ENCODE results near the gene SRRT.
"Not testable (repeated sequence)": the region's sequence is repeated elsewhere in the genome, so short reads cannot be mapped to it uniquely, and the experiment has no call there.

The SRRT gene

DNA sequence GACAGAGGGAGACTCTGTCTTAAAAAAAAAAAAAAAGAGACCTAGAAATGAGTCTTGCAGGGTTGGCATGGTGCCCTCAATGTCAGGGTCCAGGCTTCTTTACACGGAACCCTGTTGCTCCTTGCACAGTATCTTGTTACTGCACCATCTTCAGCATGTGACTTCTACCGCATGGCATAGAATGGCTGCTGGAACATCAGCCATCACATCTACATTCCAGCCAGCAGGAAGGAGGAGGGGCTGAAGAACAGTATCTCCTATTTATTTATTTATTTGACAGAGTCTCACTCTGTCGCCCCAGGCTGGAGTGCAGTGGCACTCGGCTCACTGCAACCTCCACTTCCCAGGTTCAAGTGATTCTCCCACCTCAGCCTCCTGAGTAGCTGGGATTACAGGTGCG lies 24.5 kb downstream of the SRRT start:
- no peak for DNase-seq
- TF ChIP-seq POLR2A (IDR thresholded peaks at IDR 0.05; ENCODE audit: low read length) (no peak), GATA1 (IDR thresholded peaks at IDR 0.05; ENCODE audit: low read depth, low read length) (no peak)

DNA sequence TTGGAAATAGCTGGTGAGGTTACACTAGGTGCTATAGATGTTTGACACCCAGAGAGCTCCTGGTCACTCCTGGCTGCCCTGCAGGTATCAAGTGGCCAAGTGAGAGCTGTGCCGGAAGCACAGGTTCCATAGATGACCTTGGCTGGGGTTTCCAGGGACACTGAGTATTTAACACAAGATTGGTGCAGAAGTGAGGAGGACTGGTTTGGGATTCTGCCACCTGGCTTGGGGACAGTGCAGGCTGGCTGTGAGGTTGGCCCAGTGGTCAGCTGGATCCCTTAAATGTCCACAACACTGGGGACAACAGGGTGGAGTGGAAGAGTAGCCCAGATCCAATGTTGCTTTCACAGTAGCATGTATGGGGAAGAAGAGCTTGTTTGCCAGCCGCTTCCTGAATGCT lies 26.1 kb downstream of the SRRT start:
- TF ChIP-seq POLR2A (IDR thresholded peaks at IDR 0.05; ENCODE audit: low read length) (no peak), GATA1 (IDR thresholded peaks at IDR 0.05; ENCODE audit: low read depth, low read length) (no peak)
- DNase-seq = no peak

GRCh38 chr7:100901921-100902332 lies 27.0 kb downstream of the SRRT start:
- TF ChIP-seq GATA1 (IDR thresholded peaks at IDR 0.05; ENCODE audit: low read depth, low read length) (no peak), POLR2A (IDR thresholded peaks at IDR 0.05; ENCODE audit: low read length) (no peak)
- DNase-seq = no peak

DNA sequence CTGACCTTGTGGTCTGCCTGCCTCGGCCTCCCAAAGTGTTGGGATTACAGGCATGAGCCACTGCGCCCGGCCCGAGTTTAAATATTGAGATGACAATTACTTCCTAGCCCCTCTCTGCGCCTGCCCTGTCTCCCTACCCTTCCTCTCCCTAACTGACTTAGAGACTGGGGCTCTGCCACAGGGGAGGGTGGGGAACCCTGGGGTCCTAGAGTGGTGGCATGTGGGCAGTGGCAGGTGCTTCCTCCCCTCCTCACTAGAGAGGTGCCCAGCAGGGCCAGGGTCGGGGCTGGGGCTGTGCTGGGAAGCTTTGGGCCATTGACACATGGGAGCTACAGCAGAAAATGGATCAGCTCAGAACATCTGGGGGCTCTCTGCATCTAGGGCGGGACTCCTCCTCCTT lies 27.7 kb downstream of the SRRT start:
- DNase-seq = no peak
- TF ChIP-seq POLR2A (IDR thresholded peaks at IDR 0.05; ENCODE audit: low read length) (no peak), GATA1 (IDR thresholded peaks at IDR 0.05; ENCODE audit: low read depth, low read length) (no peak)

DNA sequence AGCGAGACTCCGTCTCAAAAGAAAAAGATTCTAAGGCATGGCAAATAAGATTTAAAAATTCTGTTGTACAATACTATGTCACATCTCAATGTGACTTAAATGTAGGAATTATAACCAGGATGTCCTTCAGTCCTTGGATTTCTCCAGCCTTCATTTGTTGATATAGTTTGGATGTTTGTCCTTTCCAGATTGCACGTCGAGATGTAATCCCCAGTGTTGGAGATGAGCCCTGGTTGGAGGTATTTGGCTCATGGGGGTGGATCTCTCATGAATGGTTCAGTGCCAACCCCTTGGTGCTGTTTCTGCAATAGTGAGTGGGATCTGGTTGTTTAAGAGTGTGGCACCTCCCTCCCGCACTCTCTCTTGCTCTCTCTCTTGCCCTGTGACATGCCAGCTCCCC lies 33.6 kb downstream of the SRRT start:
- DNase-seq = no peak
- no peak for TF ChIP-seq GATA1 (IDR thresholded peaks at IDR 0.05; ENCODE audit: low read depth, low read length)

DNA sequence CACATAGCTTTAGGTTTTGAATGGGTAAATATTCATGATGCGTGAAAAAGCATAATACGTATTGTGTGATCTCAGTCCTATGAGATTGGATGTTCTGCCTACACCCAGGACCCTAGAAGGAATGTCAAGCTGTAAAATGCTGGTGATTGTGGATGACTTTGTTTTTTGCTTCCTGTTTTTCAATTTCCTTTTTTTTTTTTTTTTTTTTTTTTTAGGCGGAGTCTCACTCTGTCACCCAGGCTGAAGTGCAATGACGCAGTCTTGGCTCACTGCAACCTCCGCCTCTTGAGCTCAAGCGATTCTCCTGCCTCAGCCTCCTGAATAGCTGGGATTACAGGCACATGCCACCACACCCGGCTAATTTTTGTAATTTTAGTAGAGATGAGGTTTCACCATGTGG lies 35.5 kb downstream of the SRRT start:
- not testable (repeated sequence) for DNase-seq

DNA sequence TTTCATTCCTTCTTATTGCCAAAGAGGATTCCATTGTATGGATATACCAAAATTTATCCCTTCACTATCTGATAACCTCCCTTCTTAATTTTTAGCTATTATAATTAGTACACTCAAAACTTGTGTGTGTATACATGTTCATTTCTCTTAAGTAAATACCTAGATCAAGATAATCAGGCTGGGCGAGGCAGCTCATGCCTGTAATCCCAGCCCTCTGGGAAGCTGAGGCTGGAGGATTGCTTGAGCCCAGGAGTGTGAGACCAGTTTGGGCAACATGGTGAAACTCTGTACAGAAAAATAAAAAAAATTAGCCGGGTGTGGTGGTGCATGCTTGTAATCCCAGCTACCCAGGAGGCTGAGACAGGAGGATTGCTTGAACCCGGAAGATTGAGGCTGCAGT lies 36.6 kb downstream of the SRRT start:
- DNase-seq = no peak
- TF ChIP-seq POLR2A (IDR thresholded peaks at IDR 0.05; ENCODE audit: low read length) = no peak
- no peak for TF ChIP-seq GATA1 (IDR thresholded peaks at IDR 0.05; ENCODE audit: low read depth, low read length)

DNA sequence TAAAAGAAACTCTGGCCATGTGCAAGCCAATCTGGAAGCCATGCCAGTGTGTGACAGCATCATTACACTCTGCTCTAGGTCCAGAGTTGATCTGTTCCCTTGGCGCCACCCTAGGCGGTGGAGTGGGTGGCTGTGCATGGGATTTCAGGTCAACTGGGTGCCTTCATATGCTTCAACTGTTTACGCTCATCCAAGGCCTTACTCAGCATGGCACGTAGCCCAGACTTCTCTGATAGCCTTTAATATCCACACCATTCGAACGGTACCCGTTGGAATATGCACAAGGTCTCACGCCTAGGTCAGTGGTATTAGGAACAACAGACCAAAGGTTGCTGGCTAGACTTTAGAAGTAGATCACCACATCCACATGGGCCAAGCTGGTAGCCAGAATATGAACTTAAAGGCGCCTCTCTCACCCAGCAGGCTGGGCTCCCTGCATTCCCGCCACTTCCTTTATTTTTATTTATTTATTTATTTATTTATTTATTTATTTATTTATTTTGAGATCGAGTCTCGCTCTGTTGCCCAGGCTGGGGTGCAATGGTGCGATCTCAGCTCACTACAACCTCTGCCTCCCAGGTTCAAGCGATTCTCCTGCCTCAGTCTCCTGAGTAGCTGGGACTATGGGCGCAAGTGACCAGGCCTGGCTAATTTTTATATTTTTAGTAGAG lies 39.4 kb downstream of the SRRT start:
- DNase-seq = no peak
- TF ChIP-seq POLR2A (IDR thresholded peaks at IDR 0.05; ENCODE audit: low read length) (no peak), GATA1 (IDR thresholded peaks at IDR 0.05; ENCODE audit: low read depth, low read length) (no peak)

- no peak for DNase-seq
Measured at GRCh38 chr7:100914879-100915447, 40.1 kb downstream of the SRRT start.

DNA sequence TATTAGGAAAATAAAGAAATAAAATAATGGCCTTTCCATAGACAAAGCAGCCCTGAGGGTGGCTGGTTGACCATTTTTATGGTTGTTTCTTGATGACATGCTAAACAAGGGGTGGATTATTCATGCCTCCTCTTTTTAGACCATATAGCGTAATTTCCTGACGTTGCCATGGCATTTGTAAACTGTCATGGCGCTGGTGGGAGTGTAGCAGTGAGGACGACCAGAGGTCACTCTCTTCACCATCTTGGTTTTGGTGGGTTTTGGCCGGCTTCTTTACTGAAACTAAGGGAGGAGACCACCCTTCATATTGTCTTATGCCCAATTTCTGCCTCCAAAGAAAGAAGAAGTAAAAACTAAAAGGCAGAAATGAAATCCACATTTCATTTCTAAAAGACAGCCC lies 44.4 kb downstream of the SRRT start:
- not testable (repeated sequence) for DNase-seq

More at GRCh38 chr7:100914879-100915447, 40.1 kb downstream of the SRRT start:
- no peak for TF ChIP-seq POLR2A (IDR thresholded peaks at IDR 0.05; ENCODE audit: low read length)
- no peak for TF ChIP-seq GATA1 (IDR thresholded peaks at IDR 0.05; ENCODE audit: low read depth, low read length)

DNA sequence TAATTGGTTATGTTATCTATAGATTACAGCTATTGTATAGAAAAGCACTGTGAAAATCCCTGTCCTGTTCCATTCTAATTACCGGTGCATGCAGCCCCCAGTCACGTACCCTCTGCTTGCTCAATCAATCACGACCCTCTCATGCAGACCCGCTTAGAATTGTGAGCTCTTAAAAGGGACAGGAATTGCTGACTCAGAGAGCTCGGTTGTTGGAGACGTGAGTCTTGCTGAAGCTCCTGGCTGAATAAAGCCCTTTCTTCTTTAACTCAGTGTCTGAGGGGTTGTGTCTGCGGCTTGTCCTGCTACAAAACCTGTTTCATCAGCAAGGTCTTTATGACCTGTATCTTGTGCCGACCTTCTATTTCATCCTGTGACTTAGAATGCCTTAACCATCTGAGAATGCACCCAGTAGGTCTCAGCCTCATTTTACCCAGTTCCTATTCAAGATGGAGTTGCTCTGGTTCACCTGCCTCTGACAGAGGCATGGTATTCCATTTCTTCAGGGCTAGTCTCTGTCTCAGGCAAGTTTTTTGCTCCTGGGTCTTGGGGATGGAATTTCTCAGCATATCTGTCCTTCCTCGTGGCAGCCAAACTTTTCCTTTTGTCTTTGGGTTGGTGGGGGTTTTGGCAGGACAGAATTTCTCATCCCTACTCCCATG lies 45.0 kb downstream of the SRRT start:
- DNase-seq = not testable (repeated sequence)

- TF ChIP-seq GATA1 (IDR thresholded peaks at IDR 0.05; ENCODE audit: low read depth, low read length) = no peak
- no peak for TF ChIP-seq POLR2A (IDR thresholded peaks at IDR 0.05; ENCODE audit: low read length)
- no peak for DNase-seq
Measured at GRCh38 chr7:100921039-100921438, 46.1 kb downstream of the SRRT start.

DNA sequence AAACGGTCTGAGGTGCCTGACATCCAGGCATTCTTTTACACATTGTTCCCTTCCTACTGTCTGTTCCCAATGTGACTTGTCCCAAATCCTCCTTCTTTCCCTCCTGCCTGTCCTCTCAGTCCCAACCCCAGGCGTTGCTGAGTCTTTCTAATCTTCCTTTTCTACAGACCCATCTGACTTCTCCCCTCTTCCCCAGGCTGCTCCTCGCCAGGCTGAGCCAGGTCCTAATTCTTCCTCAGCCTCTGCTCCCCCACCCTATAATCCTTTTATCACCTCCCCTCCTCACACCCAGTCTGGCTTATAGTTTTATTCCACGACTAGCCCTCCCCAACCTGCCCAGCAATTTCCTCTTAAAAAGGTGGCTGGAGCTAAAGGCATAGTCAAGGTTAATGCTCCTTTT lies 48.7 kb downstream of the SRRT start:
- DNase-seq = not testable (repeated sequence)

DNA sequence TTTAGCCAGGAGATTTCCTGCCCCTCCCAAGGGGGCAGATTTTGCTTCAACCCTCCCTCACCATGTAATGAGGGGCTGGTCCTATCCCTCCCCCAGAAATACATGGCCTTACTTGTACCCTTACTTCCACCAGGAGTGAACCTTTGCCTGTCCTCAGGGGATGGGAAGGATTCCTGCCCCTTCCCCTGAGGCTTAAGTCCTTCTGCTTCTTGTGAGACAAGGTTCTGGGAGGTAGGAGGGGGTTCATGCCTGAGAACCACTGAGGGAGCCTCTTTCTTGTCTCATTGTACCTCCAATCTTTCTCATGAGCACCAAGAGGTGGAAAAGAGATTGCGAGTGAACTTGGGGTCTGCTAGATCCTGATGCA lies 54.9 kb downstream of the SRRT start:
- no peak for DNase-seq
- TF ChIP-seq POLR2A (IDR thresholded peaks at IDR 0.05; ENCODE audit: low read length) = no peak
- TF ChIP-seq GATA1 (IDR thresholded peaks at IDR 0.05; ENCODE audit: low read depth, low read length) = no peak

- TF ChIP-seq POLR2A (IDR thresholded peaks at IDR 0.05; ENCODE audit: low read length) (no peak), GATA1 (IDR thresholded peaks at IDR 0.05; ENCODE audit: low read depth, low read length) (no peak)
Measured at GRCh38 chr7:100933734-100934133, 58.8 kb downstream of the SRRT start.

GRCh38 chr7:100935381-100935780 lies 60.5 kb downstream of the SRRT start:
- DNase-seq = not testable (repeated sequence)

More at GRCh38 chr7:100933734-100934133, 58.8 kb downstream of the SRRT start:
- DNase-seq = no peak

GRCh38 chr7:100936167-100936566 lies 61.3 kb downstream of the SRRT start:
- DNase-seq = not testable (repeated sequence)

Data from erythroblast (primary cell).